Mesendoderm (in vitro differentiated cells): ENCODE measurements around the gene NXNL2. TPM values are rescaled to one million over a fixed set of nuclear protein-coding genes. Genes with fewer than 3 reads are reported as not detected.

Experiments used
- DNase-seq: peaks from one replicate; pipeline ENCODE4 v3.0.0; 2013
- H2AK5ac ChIP-seq: 2 replicates; pipeline ENCODE4 v1.6.1; 2013; ENCODE audit warnings: low read length, inconsistent platforms
- H2BK120ac ChIP-seq: 2 replicates; pipeline ENCODE4 v1.6.1; 2013; ENCODE audit warnings: low read depth, mild to moderate bottlenecking, low read length, moderate library complexity, mixed read lengths
- H2BK15ac ChIP-seq: replicated peaks from 2 replicates; pipeline ENCODE4 v1.6.1; 2013; ENCODE audit warnings: low read depth, mild to moderate bottlenecking, moderate library complexity
- H2BK5ac ChIP-seq: 2 replicates; pipeline ENCODE4 v1.6.1; 2013; ENCODE audit warnings: low read length, inconsistent platforms
- H3K18ac ChIP-seq: 2 replicates; pipeline ENCODE4 v1.6.1; 2013; ENCODE audit warnings: mild to moderate bottlenecking, low read length, mixed read lengths
- H3K23ac ChIP-seq: one replicate; pipeline ENCODE4 v1.6.1; 2013; ENCODE audit warnings: low read length
- H3K27ac ChIP-seq: 2 replicates; pipeline ENCODE4 v1.5.1; 2013; ENCODE audit warnings: low read depth, mild to moderate bottlenecking, inconsistent platforms, low read length, moderate library complexity
- H3K27me3 ChIP-seq: 2 replicates; pipeline ENCODE4 v1.6.1; 2013; ENCODE audit warnings: low read length, control low read depth, mild to moderate bottlenecking, inconsistent platforms; ENCODE audit not compliant: insufficient read depth, poor library complexity
- H3K36me3 ChIP-seq: 2 replicates; pipeline ENCODE4 v1.6.1; 2013; ENCODE audit warnings: low read length, inconsistent platforms; ENCODE audit not compliant: control insufficient read depth, insufficient read depth
- H3K4ac ChIP-seq: one replicate; pipeline ENCODE4 v1.6.1; 2013; ENCODE audit warnings: low read depth, mild to moderate bottlenecking, low read length, moderate library complexity
- H3K4me1 ChIP-seq: 2 replicates; pipeline ENCODE4 v1.6.1; 2013; ENCODE audit warnings: low read depth, low read length, inconsistent platforms; ENCODE audit not compliant: control insufficient read depth
- H3K4me2 ChIP-seq: 2 replicates; pipeline ENCODE4 v1.6.1; 2013; ENCODE audit warnings: low read length
- H3K4me3 ChIP-seq: 2 replicates; pipeline ENCODE4 v1.5.1; 2013; ENCODE audit warnings: mild to moderate bottlenecking, low read length
- H3K56ac ChIP-seq: one replicate; pipeline ENCODE4 v1.6.1; 2013; ENCODE audit warnings: low read length
- H3K79me1 ChIP-seq: 2 replicates; pipeline ENCODE4 v1.6.1; 2013; ENCODE audit warnings: low read length, inconsistent platforms
- H3K79me2 ChIP-seq: 2 replicates; pipeline ENCODE4 v1.6.1; 2013; ENCODE audit warnings: mild to moderate bottlenecking, low read length; ENCODE audit not compliant: control insufficient read depth, insufficient read depth
- H3K9ac ChIP-seq: 2 replicates; pipeline ENCODE4 v1.6.1; 2013; ENCODE audit warnings: low read length, inconsistent platforms
- H4K5ac ChIP-seq: one replicate; pipeline ENCODE4 v1.6.1; 2013; ENCODE audit warnings: low read length
- H4K8ac ChIP-seq: one replicate; pipeline ENCODE4 v1.6.1; 2013; ENCODE audit warnings: low read depth, mild to moderate bottlenecking, control low read depth, low read length, moderate library complexity
- WGBS: extraction: QIAGEN DNeasy Blood & Tissue Kit; methylation state at CpG from one replicate; pipeline ENCODE4 v1.1.7; 2013; ENCODE audit warnings: low lambda C conversion rate, missing lambda C conversion rate; ENCODE audit not compliant: insufficient coverage; ENCODE audit errors: extremely low coverage; 5-methylcytosine and 5-hydroxymethylcytosine counted together
- polyA plus RNA-seq, 2 experiments: library from polyadenylated mRNA; stranded (reverse); fragments of 200-250 nt; gene quantifications; one replicate each; pipeline ENCODE4 v1.2.3, GENCODE V29; 2013

Gene NXNL2
- 0.32 TPM for polyA plus RNA-seq (2013, experiment 1 of 2)
- polyA plus RNA-seq (2013, experiment 2 of 2): 0.22 TPM

DNA sequence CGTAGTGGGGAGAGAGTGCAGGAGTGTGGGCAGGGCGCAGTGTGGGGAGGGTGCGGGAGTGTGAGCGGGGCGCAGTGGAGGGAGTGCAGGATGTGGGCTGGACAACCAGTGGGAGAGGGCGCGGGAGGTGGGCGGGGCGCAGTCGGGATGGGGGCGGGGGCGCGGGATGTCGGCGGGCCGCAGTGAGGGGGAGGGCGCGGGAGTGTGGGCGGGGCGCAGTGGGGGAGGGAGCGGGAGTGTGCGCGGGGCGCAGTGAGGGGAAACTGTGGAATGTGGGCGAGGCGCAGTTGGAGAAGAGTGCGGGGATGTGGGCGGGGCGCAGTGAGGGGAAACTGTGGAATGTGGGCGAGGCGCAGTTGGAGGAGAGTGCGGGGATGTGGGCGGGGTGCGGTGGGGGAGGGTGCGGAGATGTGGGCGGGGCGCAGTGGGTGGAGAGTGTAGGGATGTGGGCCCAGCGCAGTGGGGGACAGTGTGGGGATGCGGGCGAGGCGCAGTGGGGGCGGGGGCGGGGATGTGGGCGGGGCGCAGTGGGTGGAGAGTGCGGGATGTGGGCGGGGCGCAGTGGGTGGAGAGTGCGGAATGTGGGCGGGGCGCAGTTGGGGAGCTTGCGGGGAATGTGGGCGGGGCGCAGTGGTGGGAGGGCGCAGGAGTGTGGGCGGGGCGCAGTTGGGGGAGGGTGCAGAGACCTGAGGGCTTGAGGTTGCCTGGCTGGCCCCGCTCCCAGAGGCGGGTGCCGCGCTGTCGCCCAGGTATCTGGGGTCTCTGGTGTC, at the start of gene NXNL2:
Gene NXNL2, plus strand, starts transcription at position 723 of the 770 bp plus-strand sequence. CDS start 257 bp downstream, outside the sequence.
- Histone ChIP-seq H3K56ac (peak within 1 kb of the TSS; percentile 83), H3K4me3 (peak within 1 kb of the TSS; percentile 30), H3K27me3 (no peaks in the 10 kb centered on the region), H4K5ac (no peak within 1 kb of the TSS), H3K79me1 (no peaks in the 10 kb centered on the region), H3K4me1 (peaks cover 2% of the 10 kb centered on the region), H3K18ac (peak within 1 kb of the TSS; percentile 41), H3K4ac (no peak within 1 kb of the TSS), H3K27ac (peak within 1 kb of the TSS; percentile 43), H4K8ac (no peak within 1 kb of the TSS), H2BK5ac (no peak within 1 kb of the TSS), H3K4me2 (peak within 1 kb of the TSS; percentile 82), H3K9ac (peak within 1 kb of the TSS; percentile 31), H3K79me2 (no peaks in the 10 kb centered on the region), H2BK120ac (no peak within 1 kb of the TSS), H2AK5ac (no peak within 1 kb of the TSS), H3K36me3 (no peaks in the 10 kb centered on the region), H3K23ac (no peak within 1 kb of the TSS), H2BK15ac (no peak within 1 kb of the TSS)
- WGBS: no CpG with 5 or more reads among the region's 62 CpGs
- peak; percentile 86 for DNase-seq

- H3K79me2 ChIP-seq: no peaks in the 10 kb centered on the region
- H3K23ac ChIP-seq: no peak overlapping the region
- H3K4me2 ChIP-seq: no peak overlapping the region
- no peaks in the 10 kb centered on the region for H3K4me1 ChIP-seq
- H4K8ac ChIP-seq: no peak overlapping the region
- no peaks in the 10 kb centered on the region for H3K27me3 ChIP-seq
- no peak overlapping the region for H3K4me3 ChIP-seq
- H3K18ac ChIP-seq: no peak overlapping the region
- H3K27ac ChIP-seq: no peak overlapping the region
- H2AK5ac ChIP-seq: no peak overlapping the region
- H3K36me3 ChIP-seq: no peaks in the 10 kb centered on the region
- H3K9ac ChIP-seq: no peak overlapping the region
- H4K5ac ChIP-seq: no peak overlapping the region
- H3K56ac ChIP-seq: no peak overlapping the region
- no peaks in the 10 kb centered on the region for H3K79me1 ChIP-seq
- H2BK15ac ChIP-seq: no peak overlapping the region
- no peak for DNase-seq
- no peak overlapping the region for H2BK120ac ChIP-seq
- WGBS: no CpG with 5 or more reads among the region's 4 CpGs
- H3K4ac ChIP-seq: no peak overlapping the region
- no peak overlapping the region for H2BK5ac ChIP-seq
These were observed 46.8 kb upstream of the NXNL2 start for GRCh38 chr9:88488166-88488565.

GRCh38 chr9:88494983-88495721, 39.8 kb upstream of the NXNL2 start:
- DNase-seq: no peak

GRCh38 chr9:88497224-88497623, 37.8 kb upstream of the NXNL2 start:
- Histone ChIP-seq H3K4me3 (no peak overlapping the region), H3K9ac (no peak overlapping the region), H3K56ac (no peak overlapping the region), H3K79me1 (no peaks in the 10 kb centered on the region), H4K8ac (no peak overlapping the region), H3K4me2 (no peak overlapping the region), H3K36me3 (no peaks in the 10 kb centered on the region), H3K79me2 (no peaks in the 10 kb centered on the region), H3K23ac (no peak overlapping the region), H3K27me3 (no peaks in the 10 kb centered on the region), H3K4ac (no peak overlapping the region), H2BK5ac (no peak overlapping the region), H3K4me1 (no peaks in the 10 kb centered on the region), H2BK120ac (no peak overlapping the region), H3K27ac (no peak overlapping the region), H3K18ac (no peak overlapping the region), H4K5ac (no peak overlapping the region), H2BK15ac (no peak overlapping the region), H2AK5ac (no peak overlapping the region)
- WGBS: no CpG with 5 or more reads among the region's 2 CpGs
- DNase-seq: no peak

More at GRCh38 chr9:88494983-88495721, 39.8 kb upstream of the NXNL2 start:
- Histone ChIP-seq H3K4me2 (no peak overlapping the region), H3K79me1 (no peaks in the 10 kb centered on the region), H3K23ac (no peak overlapping the region), H2BK15ac (no peak overlapping the region), H3K27me3 (no peaks in the 10 kb centered on the region), H3K36me3 (no peaks in the 10 kb centered on the region), H3K27ac (no peak overlapping the region), H2BK120ac (no peak overlapping the region), H2AK5ac (no peak overlapping the region), H3K79me2 (no peaks in the 10 kb centered on the region), H3K9ac (no peak overlapping the region), H3K4me3 (no peak overlapping the region), H4K5ac (no peak overlapping the region), H3K4me1 (no peaks in the 10 kb centered on the region), H3K18ac (no peak overlapping the region), H3K4ac (no peak overlapping the region), H3K56ac (no peak overlapping the region), H4K8ac (no peak overlapping the region), H2BK5ac (no peak overlapping the region)
- WGBS: no CpG with 5 or more reads among the region's 17 CpGs

DNA sequence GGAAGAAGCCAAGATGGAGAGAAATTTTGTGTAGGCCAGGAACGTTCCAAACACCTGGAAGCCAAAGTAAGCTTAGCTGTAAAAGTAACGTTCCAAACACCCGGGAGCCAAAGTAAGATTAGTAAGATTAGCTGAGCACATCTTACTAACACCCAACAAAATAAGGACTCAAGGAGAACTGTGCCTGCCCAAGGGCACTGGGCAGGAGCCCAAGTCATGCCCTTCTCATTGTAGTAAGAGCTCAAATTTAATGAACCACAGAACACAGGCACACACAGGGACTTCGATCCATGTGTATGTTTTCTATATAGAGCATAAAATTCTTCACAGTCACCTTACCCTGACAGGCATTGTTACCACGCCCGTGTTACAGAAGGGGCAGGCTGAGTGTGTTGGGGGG, 36.1 kb upstream of the NXNL2 start:
- Histone ChIP-seq H3K4ac (no peak overlapping the region), H3K56ac (no peak overlapping the region), H3K79me2 (no peaks in the 10 kb centered on the region), H3K4me3 (no peak overlapping the region), H3K4me1 (no peaks in the 10 kb centered on the region), H2BK15ac (no peak overlapping the region), H2BK5ac (no peak overlapping the region), H3K27ac (no peak overlapping the region), H2AK5ac (no peak overlapping the region), H3K4me2 (no peak overlapping the region), H3K79me1 (no peaks in the 10 kb centered on the region), H3K36me3 (no peaks in the 10 kb centered on the region), H3K23ac (no peak overlapping the region), H3K27me3 (no peaks in the 10 kb centered on the region), H3K18ac (no peak overlapping the region), H4K8ac (no peak overlapping the region), H4K5ac (no peak overlapping the region), H3K9ac (no peak overlapping the region), H2BK120ac (no peak overlapping the region)
- no peak for DNase-seq
- no CpG with 5 or more reads among the region's 6 CpGs for WGBS
